Natural killer cell (primary cell): ENCODE data around the gene OIT3. TPM values are rescaled to one million over a fixed set of nuclear protein-coding genes. Genes with fewer than 3 reads are reported as not detected.

Source experiments
- ATAC-seq, 3 donors: fragments of 150-1000 bp in 2 of 3; fragments of 200-7000 bp in 1 of 3; cut with Tn5 transposase; 1 replicate in 1 of 3; 2 replicates in 2 of 3; pipeline ENCODE4 v1.10.0; 2021; ENCODE audit warnings: mild to moderate bottlenecking in 2 of 3, moderate library complexity in 2 of 3
- DNase-seq, 2 donors: peaks; one replicate each; pipeline versions ENCODE4 v3.0.0 to v3.0.0-alpha.2; 2013 to 2021; ENCODE audit warnings: mixed read lengths in 1 of 2
- H3K27ac ChIP-seq: one replicate; pipeline ENCODE4 v1.5.1; 2013; ENCODE audit warnings: mild to moderate bottlenecking, low read length
- H3K27me3 ChIP-seq: one replicate; pipeline ENCODE4 v1.6.1; 2013; ENCODE audit warnings: low read length; ENCODE audit not compliant: control insufficient read depth, insufficient read depth
- H3K36me3 ChIP-seq: one replicate; pipeline ENCODE4 v1.6.1; 2013; ENCODE audit warnings: low read length; ENCODE audit not compliant: control insufficient read depth, insufficient read depth
- H3K4me1 ChIP-seq: one replicate; pipeline ENCODE4 v1.6.1; 2013; ENCODE audit warnings: low read length; ENCODE audit not compliant: control insufficient read depth, insufficient read depth
- H3K4me3 ChIP-seq: one replicate; pipeline ENCODE4 v1.5.1; 2013; ENCODE audit warnings: low read length
- H3K9me3 ChIP-seq: one replicate; pipeline ENCODE4 v1.6.1; 2013; ENCODE audit warnings: low read length; ENCODE audit not compliant: control insufficient read depth, insufficient read depth
- H3K27ac Mint-ChIP-seq, 2 donors: one replicate each; pipeline ENCODE4 v1.8.0; 2022; ENCODE audit warnings: mild to moderate bottlenecking in 2 of 2, mixed read lengths in 2 of 2, moderate library complexity in 1 of 2
- H3K27me3 Mint-ChIP-seq, 2 donors: one replicate each; pipeline ENCODE4 v1.8.0; 2022; ENCODE audit warnings: low read depth in 2 of 2, mixed read lengths in 2 of 2
- H3K36me3 Mint-ChIP-seq: one replicate; pipeline ENCODE4 v1.8.0; 2022; ENCODE audit warnings: mixed read lengths
- H3K4me1 Mint-ChIP-seq, 2 donors: one replicate each; pipeline ENCODE4 v1.8.0; 2022; ENCODE audit warnings: mixed read lengths in 2 of 2
- H3K4me3 Mint-ChIP-seq: one replicate; pipeline ENCODE4 v1.8.0; 2022; ENCODE audit warnings: mild to moderate bottlenecking, moderate library complexity, mixed read lengths
- H3K9me3 Mint-ChIP-seq, 2 donors: one replicate each; pipeline ENCODE4 v1.8.0; 2022; ENCODE audit warnings: mixed read lengths in 2 of 2
- CTCF ChIP-seq: fragments of 200-600 bp; IDR thresholded peaks from one replicate; pipeline ENCODE4 v1.8.0; 2022; ENCODE audit warnings: antibody characterized with exemption
- WGBS: methylation state at CpG from one replicate; pipeline ENCODE4 v1.1.7; 2013; ENCODE audit warnings: missing lambda C conversion rate; ENCODE audit not compliant: insufficient coverage; 5-methylcytosine and 5-hydroxymethylcytosine counted together
- intact Hi-C: fragments of 100-400 bp; cut with micrococcal nuclease; formaldehyde crosslinking; loops from one replicate; pipeline ENCODE4 v1.14.2; 2022
- total RNA-seq, 4 donors: library from RNA; stranded (reverse); fragments of 120-200 nt in 1 of 4; gene quantifications; one replicate each; pipeline versions ENCODE4 v1.2.3 to v1.2.4, GENCODE V29; 2013 to 2022

OIT3 gene
- total RNA-seq, 3 donors from 2014 or later (not counting 1 experiment from before 2014, with no cell fraction given), result not detected

GRCh38 chr10:72954230-72954595 lies 60.7 kb downstream of the OIT3 start:
- no peaks in the 10 kb centered on the region for H3K4me1 ChIP-seq
- WGBS, result 88% methylated on average over 7 of the region's 8 CpGs
- no peak overlapping the region for H3K27ac Mint-ChIP-seq
- intact Hi-C loops, result no loop called here
- no peaks in the 10 kb centered on the region for H3K9me3 ChIP-seq
- no peak for ATAC-seq
- H3K36me3 Mint-ChIP-seq, result no peaks in the 10 kb centered on the region
- no peak overlapping the region for H3K4me3 ChIP-seq
- H3K9me3 Mint-ChIP-seq, result no peaks in the 10 kb centered on the region
- peaks cover 3 to 14% of the 10 kb centered on the region in 2 donors for H3K27me3 Mint-ChIP-seq
- no peak for TF ChIP-seq CTCF
- no peak overlapping the region for H3K27ac ChIP-seq
- no peaks in the 10 kb centered on the region for H3K4me1 Mint-ChIP-seq
- no peak for DNase-seq
- H3K4me3 Mint-ChIP-seq, result no peak overlapping the region
- H3K36me3 ChIP-seq, result no peaks in the 10 kb centered on the region
- H3K27me3 ChIP-seq, result no peaks in the 10 kb centered on the region

GRCh38 chr10:72954596-72955554 lies 61.3 kb downstream of the OIT3 start, which contains the start of gene PLA2G12B:
Gene PLA2G12B, minus strand, starts transcription at chr10:72954806. Its CDS starts 121 bp downstream, at chr10:72954685.
- no peaks in the 10 kb centered on the region for H3K9me3 Mint-ChIP-seq
- no peak within 1 kb of the TSS for H3K4me3 ChIP-seq
- no peaks in the 10 kb centered on the region for H3K36me3 ChIP-seq
- no peak within 1 kb of the TSS for H3K27ac Mint-ChIP-seq
- H3K9me3 ChIP-seq, result no peaks in the 10 kb centered on the region
- H3K4me3 Mint-ChIP-seq, result no peak within 1 kb of the TSS
- H3K4me1 ChIP-seq, result no peaks in the 10 kb centered on the region
- intact Hi-C loops, result no loop called here
- peaks cover 3 to 14% of the 10 kb centered on the region in 2 donors for H3K27me3 Mint-ChIP-seq
- H3K27me3 ChIP-seq, result no peaks in the 10 kb centered on the region
- ATAC-seq, result no peak
- TF ChIP-seq CTCF, result no peak
- no peaks in the 10 kb centered on the region for H3K36me3 Mint-ChIP-seq
- H3K27ac ChIP-seq, result no peak within 1 kb of the TSS
- DNase-seq, result no peak
- H3K4me1 Mint-ChIP-seq, result no peaks in the 10 kb centered on the region
- WGBS, result 93% methylated on average over 12 of the region's 12 CpGs

- no peaks in the 10 kb centered on the region for H3K36me3 Mint-ChIP-seq
- no peak overlapping the region for H3K27ac Mint-ChIP-seq
- no peaks in the 10 kb centered on the region for H3K27me3 ChIP-seq
- H3K4me3 ChIP-seq, result no peak overlapping the region
- H3K27me3 Mint-ChIP-seq, result peaks cover 6 to 14% of the 10 kb centered on the region in 2 donors
- no peak overlapping the region for H3K4me3 Mint-ChIP-seq
- no peaks in the 10 kb centered on the region for H3K4me1 Mint-ChIP-seq
- DNase-seq (no peak), ATAC-seq (no peak)
- intact Hi-C loops, result no loop called here
- H3K4me1 ChIP-seq, result no peaks in the 10 kb centered on the region
- no peaks in the 10 kb centered on the region for H3K36me3 ChIP-seq
- H3K9me3 ChIP-seq, result no peaks in the 10 kb centered on the region
- no peak for TF ChIP-seq CTCF
- no peak overlapping the region for H3K27ac ChIP-seq
- no peaks in the 10 kb centered on the region for H3K9me3 Mint-ChIP-seq
These were observed 62.5 kb downstream of the OIT3 start for GRCh38 chr10:72956001-72956400.
